SK-N-MC (cell line): ENCODE measurements around the gene PLSCR3.
"Not testable (repeated sequence)": the region's sequence is repeated elsewhere in the genome, so short reads cannot be mapped to it uniquely, and the experiment has no call there.

Experiments used
- DNase-seq: peaks from one replicate; pipeline ENCODE4 v3.0.0-alpha.2; 2011; ENCODE audit warnings: low read depth, low spot score
- H3K27ac ChIP-seq: fragments of 200-600 bp; sonication (generic); 2 replicates; pipeline ENCODE4 v1.5.1; 2016; ENCODE audit warnings: mixed run types
- H3K36me3 ChIP-seq: fragments of 200-600 bp; sonication (generic); 2 replicates; pipeline ENCODE4 v1.6.1; 2017; ENCODE audit warnings: antibody characterized with exemption, low read length, mixed read lengths; ENCODE audit not compliant: insufficient read depth
- H3K4me3 ChIP-seq: fragments of 200-600 bp; sonication (generic); 2 replicates; pipeline ENCODE4 v1.5.1; 2016
- H3K9ac ChIP-seq: fragments of 200-600 bp; sonication (generic); 2 replicates; pipeline ENCODE4 v1.8.0; 2017; ENCODE audit warnings: mixed run types, mixed read lengths; ENCODE audit not compliant: insufficient read length
- H3K9me3 ChIP-seq: fragments of 200-600 bp; sonication (generic); 2 replicates; pipeline ENCODE4 v1.6.1; 2017; ENCODE audit warnings: low read depth, mild to moderate bottlenecking, antibody characterized with exemption, low read length, moderate library complexity, mixed read lengths
- EZH2 ChIP-seq: fragments of 200-600 bp; sonication (generic); IDR thresholded peaks from one replicate; pipeline ENCODE4 v1.6.1; 2017; ENCODE audit warnings: antibody characterized with exemption
- FOXP2 ChIP-seq: optimal IDR thresholded peaks from 2 replicates; pipeline ENCODE3; 2011; ENCODE audit warnings: mild to moderate bottlenecking, moderate library complexity; ENCODE audit not compliant: insufficient read depth; ENCODE audit errors: extremely low read length, control extremely low read depth
- POLR2AphosphoS5 ChIP-seq: IDR thresholded peaks from 2 replicates; pipeline ENCODE4 v1.6.1; 2012; ENCODE audit warnings: mild to moderate bottlenecking, low read depth, low read length, borderline replicate concordance

Gene PLSCR3

GRCh38 chr17:7383371-7383741, 11.0 kb downstream of the PLSCR3 start:
- Histone ChIP-seq H3K36me3 (no peaks in the 10 kb centered on the region), H3K9me3 (no peaks in the 10 kb centered on the region), H3K4me3 (peak overlapping the region; percentile 79; the same call in 1 of the 2 replicates), H3K27ac (no peak overlapping the region), H3K9ac (no peak overlapping the region)
- TF ChIP-seq POLR2AphosphoS5 (no peak), EZH2 (no peak), FOXP2 (no peak)
- no peak for DNase-seq

GRCh38 chr17:7382901-7383300, 11.4 kb downstream of the PLSCR3 start:
- TF ChIP-seq EZH2: no peak
- TF ChIP-seq POLR2AphosphoS5: no peak
- no peak for TF ChIP-seq FOXP2
- no peak for DNase-seq
- H3K36me3 ChIP-seq: no peaks in the 10 kb centered on the region
- no peaks in the 10 kb centered on the region for H3K9me3 ChIP-seq
- H3K9ac ChIP-seq: no peak overlapping the region
- H3K27ac ChIP-seq: no peak overlapping the region
- H3K4me3 ChIP-seq: no peak overlapping the region

GRCh38 chr17:7380855-7381683, 13.3 kb downstream of the PLSCR3 start, which contains the start of gene TNK1:
Gene TNK1 (plus strand): TSS chr17:7381089. CDS start chr17:7382927, 1,838 bp downstream.
- Histone ChIP-seq H3K4me3 (no peak within 1 kb of the TSS), H3K27ac (no peak within 1 kb of the TSS), H3K9ac (no peak within 1 kb of the TSS), H3K9me3 (no peaks in the 10 kb centered on the region), H3K36me3 (no peaks in the 10 kb centered on the region)
- no peak for DNase-seq
- TF ChIP-seq POLR2AphosphoS5: no peak
- no peak for TF ChIP-seq FOXP2
- no peak for TF ChIP-seq EZH2

- DNase-seq: no peak
- no peaks in the 10 kb centered on the region for H3K36me3 ChIP-seq
- no peak for TF ChIP-seq FOXP2
- TF ChIP-seq EZH2: no peak
- no peak for TF ChIP-seq POLR2AphosphoS5
- no peak overlapping the region for H3K9ac ChIP-seq
- no peak overlapping the region for H3K4me3 ChIP-seq
- H3K9me3 ChIP-seq: no peaks in the 10 kb centered on the region
- H3K27ac ChIP-seq: no peak overlapping the region
These were observed 14.0 kb downstream of the PLSCR3 start for GRCh38 chr17:7380321-7380720.

- H3K9me3 ChIP-seq: no peaks in the 10 kb centered on the region
- no peaks in the 10 kb centered on the region for H3K36me3 ChIP-seq
- H3K4me3 ChIP-seq: no peak overlapping the region
- TF ChIP-seq EZH2 (no peak), FOXP2 (no peak), POLR2AphosphoS5 (no peak)
- H3K9ac ChIP-seq: no peak overlapping the region
- no peak overlapping the region for H3K27ac ChIP-seq
- no peak for DNase-seq
These were observed 15.2 kb downstream of the PLSCR3 start for GRCh38 chr17:7379134-7379533.

- Histone ChIP-seq H3K4me3 (no peak overlapping the region), H3K9me3 (no peaks in the 10 kb centered on the region), H3K9ac (no peak overlapping the region), H3K27ac (no peak overlapping the region), H3K36me3 (no peaks in the 10 kb centered on the region)
- no peak for TF ChIP-seq POLR2AphosphoS5
- no peak for TF ChIP-seq FOXP2
- TF ChIP-seq EZH2: no peak
- DNase-seq: no peak
These were observed 20.0 kb downstream of the PLSCR3 start for GRCh38 chr17:7374353-7374752.

- no peak for TF ChIP-seq POLR2AphosphoS5
- TF ChIP-seq FOXP2: no peak
- TF ChIP-seq EZH2: no peak
- Histone ChIP-seq H3K9me3 (no peaks in the 10 kb centered on the region), H3K27ac (no peak overlapping the region), H3K9ac (no peak overlapping the region), H3K36me3 (no peaks in the 10 kb centered on the region), H3K4me3 (no peak overlapping the region)
- no peak for DNase-seq
These were observed 23.5 kb downstream of the PLSCR3 start for GRCh38 chr17:7370853-7371252.

GRCh38 chr17:7369825-7370224, 24.5 kb downstream of the PLSCR3 start:
- Histone ChIP-seq H3K9me3 (no peaks in the 10 kb centered on the region), H3K9ac (no peak overlapping the region), H3K4me3 (no peak overlapping the region), H3K36me3 (no peaks in the 10 kb centered on the region), H3K27ac (no peak overlapping the region)
- no peak for DNase-seq
- TF ChIP-seq POLR2AphosphoS5 (no peak), EZH2 (no peak), FOXP2 (no peak)

- H3K9ac ChIP-seq: not testable (repeated sequence)
These were observed 25.7 kb downstream of the PLSCR3 start for GRCh38 chr17:7368599-7368994.

More at GRCh38 chr17:7368599-7368994, 25.7 kb downstream of the PLSCR3 start:
- not testable (repeated sequence) for H3K36me3 ChIP-seq, H3K4me3 ChIP-seq, H3K9me3 ChIP-seq, DNase-seq, H3K27ac ChIP-seq
